ENCODE results near the gene KLHL26. TPM values are rescaled to one million over a fixed set of nuclear protein-coding genes. Genes with fewer than 3 reads are reported as not detected.

KLHL26 gene
- total RNA-seq, 6 experiments from 2014 or later = 3.6 to 9.3 (median 7.4) TPM

- Mint-ChIP-seq H3K4me1 (ENCODE audit: low read depth) (peaks cover 19% of the 10 kb centered on the region), H3K36me3 (ENCODE audit: low read depth) (peaks cover 8% of the 10 kb centered on the region; the same call in 1 of the 2 replicates), H3K4me3 (peak overlapping the region; percentile 77), H3K27ac (peak overlapping the region; percentile 65), H3K9me3 (no peaks in the 10 kb centered on the region), H3K27me3 (ENCODE audit: insufficient read depth) (peaks cover 5% of the 10 kb centered on the region; the same call in 1 of the 2 replicates)
- peak; percentile 90 for TF ChIP-seq CTCF (IDR thresholded peaks at IDR 0.05)
- peak; percentile 47 for DNase-seq
These were observed 42.6 kb upstream of the KLHL26 start for GRCh38 chr19:18594096-18594823.

- peak overlapping the region; percentile 65 for H3K27ac Mint-ChIP-seq
- peaks cover 14% of the 10 kb centered on the region for H3K4me1 Mint-ChIP-seq (ENCODE audit: low read depth)
- no peak for DNase-seq
- no peak for TF ChIP-seq CTCF (IDR thresholded peaks at IDR 0.05)
- no peaks in the 10 kb centered on the region for H3K9me3 Mint-ChIP-seq
- peaks cover 8% of the 10 kb centered on the region; the same call in 1 of the 2 replicates for H3K36me3 Mint-ChIP-seq (ENCODE audit: low read depth)
- peaks cover 7% of the 10 kb centered on the region; the same call in 1 of the 2 replicates for H3K27me3 Mint-ChIP-seq (ENCODE audit: insufficient read depth)
- H3K4me3 Mint-ChIP-seq = peak overlapping the region; percentile 77
These were observed 41.9 kb upstream of the KLHL26 start for GRCh38 chr19:18594824-18595373.

- Mint-ChIP-seq H3K27ac (no peak overlapping the region), H3K36me3 (ENCODE audit: low read depth) (peaks cover 6% of the 10 kb centered on the region; the same call in 1 of the 2 replicates), H3K27me3 (ENCODE audit: insufficient read depth) (peaks cover 7% of the 10 kb centered on the region; the same call in 1 of the 2 replicates), H3K4me3 (no peak overlapping the region), H3K4me1 (ENCODE audit: low read depth) (peaks cover 11% of the 10 kb centered on the region), H3K9me3 (no peaks in the 10 kb centered on the region)
- TF ChIP-seq CTCF (IDR thresholded peaks at IDR 0.05) = no peak
- DNase-seq = no peak
These were observed 41.4 kb upstream of the KLHL26 start for GRCh38 chr19:18595475-18595874.

- no peak for DNase-seq
- peaks cover 7% of the 10 kb centered on the region; the same call in 1 of the 2 replicates for H3K27me3 Mint-ChIP-seq (ENCODE audit: insufficient read depth)
- no peak overlapping the region for H3K4me3 Mint-ChIP-seq
- no peaks in the 10 kb centered on the region for H3K36me3 Mint-ChIP-seq (ENCODE audit: low read depth)
- H3K9me3 Mint-ChIP-seq = no peaks in the 10 kb centered on the region
- H3K4me1 Mint-ChIP-seq (ENCODE audit: low read depth) = peaks cover 11% of the 10 kb centered on the region
- no peak for TF ChIP-seq CTCF (IDR thresholded peaks at IDR 0.05)
- H3K27ac Mint-ChIP-seq = no peak overlapping the region
These were observed 40.1 kb upstream of the KLHL26 start for GRCh38 chr19:18596752-18597157.

- Mint-ChIP-seq H3K9me3 (no peaks in the 10 kb centered on the region), H3K4me3 (no peak overlapping the region), H3K27ac (no peak overlapping the region), H3K27me3 (ENCODE audit: insufficient read depth) (peaks cover 7% of the 10 kb centered on the region; the same call in 1 of the 2 replicates), H3K36me3 (ENCODE audit: low read depth) (no peaks in the 10 kb centered on the region), H3K4me1 (ENCODE audit: low read depth) (peaks cover 11% of the 10 kb centered on the region)
- no peak for TF ChIP-seq CTCF (IDR thresholded peaks at IDR 0.05)
- DNase-seq = no peak
These were observed 38.8 kb upstream of the KLHL26 start for GRCh38 chr19:18597809-18598660.
